H1 (cell line): ENCODE results near the gene LDLRAD1. TPM values are rescaled to one million over a fixed set of nuclear protein-coding genes. Genes with fewer than 3 reads are reported as not detected.

ENCODE experiments used
- CTCF ChIA-PET: fragments of 300-600 bp; sonication (Branson Sonifier 250); formaldehyde crosslinking; loops from one replicate; lab custom pipeline; 2021; ENCODE audit not compliant: partially characterized antibody; lab: Charles Lee
- POLR2A ChIA-PET: fragments of 300-600 bp; sonication (Branson Sonifier 250); formaldehyde crosslinking; loops from one replicate; lab custom pipeline; 2021; ENCODE audit warnings: inconsistent platforms; ENCODE audit not compliant: partially characterized antibody; lab: Charles Lee
- DNase-seq, 2 experiments: peaks; one replicate each; pipeline versions ENCODE4 v3.0.0 to v3.0.0-alpha.2; 2010 to 2022; ENCODE audit warnings: low spot score in 2 of 2, low read depth in 1 of 2, mixed read lengths in 1 of 2
- FAIRE-seq: peaks from 2 replicates; lab custom pipeline; 2011; peaks lifted over from hg19 to GRCh38; lab: Jason Lieb, UNC
- H2AFZ ChIP-seq: 2 replicates; pipeline ENCODE4 v1.8.1; 2012; ENCODE audit warnings: low read length, inconsistent platforms
- H2AK5ac ChIP-seq: 2 replicates; pipeline ENCODE4 v1.6.1; 2013; ENCODE audit warnings: low read depth, low read length
- H2BK120ac ChIP-seq: replicated peaks from 2 replicates; pipeline ENCODE3; 2013; ENCODE audit warnings: low read depth, low read length, inconsistent platforms
- H2BK12ac ChIP-seq: 2 replicates; pipeline ENCODE4 v1.6.1; 2013; ENCODE audit warnings: low read depth, low read length
- H2BK15ac ChIP-seq: 2 replicates; pipeline ENCODE4 v1.6.1; 2013; ENCODE audit warnings: low read length
- H2BK20ac ChIP-seq: 2 replicates; pipeline ENCODE4 v1.6.1; 2013; ENCODE audit warnings: low read length
- H2BK5ac ChIP-seq: 2 replicates; pipeline ENCODE4 v1.6.1; 2013; ENCODE audit warnings: low read depth, low read length
- H3K14ac ChIP-seq: 2 replicates; pipeline ENCODE4 v1.6.1; 2013; ENCODE audit warnings: inconsistent platforms; ENCODE audit not compliant: insufficient read length
- H3K18ac ChIP-seq: 2 replicates; pipeline ENCODE4 v1.6.1; 2013; ENCODE audit warnings: low read length; ENCODE audit errors: extremely low read depth
- H3K23ac ChIP-seq: 2 replicates; pipeline ENCODE4 v1.6.1; 2013; ENCODE audit warnings: inconsistent platforms; ENCODE audit not compliant: insufficient read length
- H3K23me2 ChIP-seq: 2 replicates; pipeline ENCODE4 v1.6.1; 2013; ENCODE audit warnings: low read depth, low read length
- H3K27ac ChIP-seq: 2 replicates; pipeline ENCODE4 v1.6.1; 2011; ENCODE audit warnings: low read depth, low read length, inconsistent platforms
- H3K27me3 ChIP-seq, 4 experiments: replicated peaks in 1 of 4; 1 replicate in 1 of 4; 2 replicates in 3 of 4; pipeline versions ENCODE4 v1.6.1 to v1.8.1; 2011 to 2013; ENCODE audit warnings: low read length in 3 of 4, mild to moderate bottlenecking in 3 of 4, inconsistent platforms in 2 of 4, mixed read lengths in 2 of 4, moderate library complexity in 1 of 4; ENCODE audit not compliant: control insufficient read depth in 3 of 4, insufficient read depth in 3 of 4; ENCODE audit errors: extremely low read depth in 1 of 4
- H3K36me3 ChIP-seq, 4 experiments: 2 replicates each; pipeline versions ENCODE4 v1.6.1 to v1.8.1; 2011 to 2013; ENCODE audit warnings: mild to moderate bottlenecking in 4 of 4, low read length in 3 of 4, moderate library complexity in 2 of 4, control low read depth in 1 of 4, inconsistent platforms in 1 of 4; ENCODE audit not compliant: insufficient read depth in 4 of 4, control insufficient read depth in 2 of 4
- H3K4ac ChIP-seq: replicated peaks from 2 replicates; pipeline ENCODE3; 2013; ENCODE audit warnings: low read length, low read depth, mixed read lengths, inconsistent platforms; ENCODE audit not compliant: insufficient read length
- H3K4me1 ChIP-seq, 4 experiments: replicated peaks in 1 of 4; 1 replicate in 1 of 4; 2 replicates in 3 of 4; pipeline versions ENCODE4 v1.6.1 to v1.8.1; 2011 to 2013; ENCODE audit warnings: low read length in 3 of 4, inconsistent platforms in 2 of 4, mixed read lengths in 1 of 4; ENCODE audit not compliant: insufficient read depth in 4 of 4, control insufficient read depth in 3 of 4
- H3K4me2 ChIP-seq, 2 experiments: 2 replicates each; pipeline versions ENCODE4 v1.6.1 to v1.8.1; 2011 to 2013; ENCODE audit warnings: low read depth in 2 of 2, low read length in 2 of 2, control low read depth in 1 of 2, inconsistent platforms in 1 of 2, mild to moderate bottlenecking in 1 of 2; ENCODE audit not compliant: insufficient read depth in 1 of 2
- H3K4me3 ChIP-seq, 4 experiments: fragments of 200-600, 300-600 bp in 1 of 4; sonication (generic), shearing (Covaris generic), sonication (Bioruptor Twin) in 1 of 4; 2 replicates each; pipeline versions ENCODE4 v1.5.1 to v1.8.1; 2011 to 2016; ENCODE audit warnings: low read length in 4 of 4, low read depth in 3 of 4, control low read depth in 2 of 4, inconsistent platforms in 2 of 4, mild to moderate bottlenecking in 2 of 4, mixed read lengths in 1 of 4, moderate library complexity in 1 of 4; ENCODE audit not compliant: insufficient read depth in 2 of 4; ENCODE audit errors: extremely low read depth in 1 of 4
- H3K56ac ChIP-seq: replicated peaks from 2 replicates; pipeline ENCODE3; 2013; ENCODE audit warnings: low read depth, mild to moderate bottlenecking, mixed read lengths, low read length, inconsistent platforms; ENCODE audit not compliant: insufficient read length
- H3K79me1 ChIP-seq: 2 replicates; pipeline ENCODE4 v1.6.1; 2013; ENCODE audit warnings: low read depth, low read length, control low read depth
- H3K79me2 ChIP-seq, 2 experiments: 2 replicates each; pipeline versions ENCODE4 v1.6.1 to v1.8.1; 2012 to 2013; ENCODE audit warnings: low read length in 2 of 2, mild to moderate bottlenecking in 2 of 2, inconsistent platforms in 1 of 2; ENCODE audit not compliant: insufficient read depth in 2 of 2, control insufficient read depth in 1 of 2
- H3K9ac ChIP-seq, 4 experiments: replicated peaks in 1 of 4; 1 replicate in 1 of 4; 2 replicates in 3 of 4; pipeline versions ENCODE4 v1.6.1 to v1.8.1; 2011 to 2013; ENCODE audit warnings: low read depth in 3 of 4, low read length in 3 of 4, control low read depth in 2 of 4, mild to moderate bottlenecking in 2 of 4, moderate library complexity in 2 of 4, inconsistent platforms in 1 of 4; ENCODE audit errors: extremely low read depth in 1 of 4
- H3K9me3 ChIP-seq, 2 experiments: 2 replicates each; pipeline versions ENCODE4 v1.6.1 to v1.8.1; 2012 to 2013; ENCODE audit warnings: mild to moderate bottlenecking in 2 of 2, moderate library complexity in 2 of 2, control low read depth in 1 of 2, inconsistent platforms in 1 of 2, low read depth in 1 of 2, low read length in 1 of 2, mixed read lengths in 1 of 2; ENCODE audit not compliant: insufficient read depth in 2 of 2
- H4K20me1 ChIP-seq, 2 experiments: replicated peaks in 1 of 2; 2 replicates each; pipeline versions ENCODE3 to v1.8.1; 2011 to 2013; ENCODE audit warnings: inconsistent platforms in 2 of 2, low read length in 2 of 2, mild to moderate bottlenecking in 1 of 2; ENCODE audit not compliant: insufficient read depth in 2 of 2, control insufficient read depth in 1 of 2
- H4K5ac ChIP-seq: 2 replicates; pipeline ENCODE4 v1.6.1; 2013; ENCODE audit warnings: low read length, low read depth, mixed read lengths, inconsistent platforms; ENCODE audit not compliant: insufficient read length
- H4K8ac ChIP-seq: 2 replicates; pipeline ENCODE4 v1.8.0; 2013; ENCODE audit warnings: mild to moderate bottlenecking, moderate library complexity, low read length, inconsistent platforms; ENCODE audit not compliant: insufficient read depth; ENCODE audit errors: extremely low read depth
- H4K91ac ChIP-seq: replicated peaks from 2 replicates; pipeline ENCODE3; 2013; ENCODE audit warnings: low read length, mixed read lengths, inconsistent platforms; ENCODE audit not compliant: insufficient read length
- BCL11A ChIP-seq, 2 experiments: IDR thresholded peaks; one replicate each; pipeline ENCODE4 v1.6.1; 2011; ENCODE audit warnings: low read depth in 2 of 2, low read length in 2 of 2, mild to moderate bottlenecking in 2 of 2
- CHD2 ChIP-seq: IDR thresholded peaks from 2 replicates; pipeline ENCODE4 v1.6.1; 2012; ENCODE audit warnings: low read length, improper control_type of control experiment
- CREB1 ChIP-seq: IDR thresholded peaks from 2 replicates; pipeline ENCODE4 v1.6.1; 2012; ENCODE audit warnings: inconsistent platforms
- CTBP2 ChIP-seq: IDR thresholded peaks from 2 replicates; pipeline ENCODE4 v1.7.0; 2011; ENCODE audit warnings: borderline replicate concordance, mild to moderate bottlenecking, moderate library complexity, mixed read lengths, low read length; ENCODE audit not compliant: insufficient read depth, insufficient read length
- EGR1 ChIP-seq: IDR thresholded peaks from 2 replicates; pipeline ENCODE4 v1.6.1; 2011; ENCODE audit warnings: low read depth, low read length, borderline replicate concordance
- EZH2 ChIP-seq: fragments of 200-600 bp; sonication (generic); IDR thresholded peaks from 2 replicates; pipeline ENCODE4 v1.7.1; 2012; ENCODE audit warnings: low read depth, mild to moderate bottlenecking, moderate library complexity, low read length, inconsistent platforms; ENCODE audit not compliant: severe bottlenecking
- HDAC6 ChIP-seq: IDR thresholded peaks from one replicate; pipeline ENCODE4 v1.7.1; 2012; ENCODE audit warnings: low read depth, mild to moderate bottlenecking, inconsistent platforms, low read length, moderate library complexity
- KDM5A ChIP-seq: fragments of 200-600 bp; IDR thresholded peaks from 2 replicates; pipeline ENCODE4 v1.7.1; 2012; ENCODE audit warnings: mild to moderate bottlenecking, low read length, inconsistent platforms, mixed read lengths
- NRF1 ChIP-seq: IDR thresholded peaks from 2 replicates; pipeline ENCODE4 v1.6.1; 2011; ENCODE audit warnings: mild to moderate bottlenecking, low read depth, low read length, improper control_type of control experiment
- SAP30 ChIP-seq: fragments of 300-600 bp; sonication (generic); IDR thresholded peaks from 2 replicates; pipeline ENCODE4 v1.7.1; 2012; ENCODE audit warnings: low read length, moderate library complexity, mild to moderate bottlenecking, inconsistent platforms; ENCODE audit not compliant: insufficient read depth, insufficient replicate concordance
- SRF ChIP-seq: IDR thresholded peaks from 2 replicates; pipeline ENCODE4 v1.6.1; 2011; ENCODE audit warnings: mild to moderate bottlenecking, low read depth, low read length, moderate library complexity
- WGBS, 2 experiments: shearing (Covaris generic) in 1 of 2; methylation state at CpG; one replicate each; pipeline versions ENCODE4 v1.1.6 to v1.1.7; 2013 to 2015; ENCODE audit warnings: low lambda C conversion rate in 2 of 2, mixed read lengths in 2 of 2, inconsistent platforms in 1 of 2, low coverage in 1 of 2, missing lambda C conversion rate in 1 of 2; ENCODE audit not compliant: insufficient replicate concordance in 2 of 2, insufficient coverage in 1 of 2, insufficient read length in 1 of 2; ENCODE audit errors: extremely low coverage in 1 of 2, missing lambda C conversion rate in 1 of 2; 5-methylcytosine and 5-hydroxymethylcytosine counted together
- polyA plus RNA-seq, 7 experiments: library from polyadenylated mRNA; depleted of rRNA in 3 of 7; stranded (reverse) in 5 of 7; unstranded in 2 of 7; fragments of >200 nt in 5 of 7; fragments of 200-250 nt in 2 of 7; gene quantifications; 1 replicate in 5 of 7; 2 replicates in 1 of 7; 4 replicates in 1 of 7; pipeline versions ENCODE4 v1.2.1 to v1.2.3, GENCODE V29; 2011 to 2013; ENCODE audit warnings: missing spikeins in 2 of 7, mixed read lengths in 2 of 7
- total RNA-seq: library from RNA; stranded (reverse); fragmentation: NEBNext Ultra II Directional; extraction: Animal tissue kit (Norgen Biotek cat#: 25700); gene quantifications from 2 replicates; pipeline ENCODE4 v1.2.1, GENCODE V29; 2021
- TF ChIP-seq, protein P1 (sequence below): IDR thresholded peaks from 2 replicates; pipeline ENCODE4 v1.6.1; 2012; ENCODE audit warnings: low read length, inconsistent platforms

Gene LDLRAD1
- total and polyA plus RNA-seq, 2 of the 8 experiments (the other 6 are each of a cell fraction or from before 2014, with no cell fraction given), result not detected

- no peaks in the 10 kb centered on the region for H3K27me3 ChIP-seq
- H4K20me1 ChIP-seq, result no peaks in the 10 kb centered on the region
- H3K9me3 ChIP-seq, result no peaks in the 10 kb centered on the region
- H3K27ac ChIP-seq, result no peak overlapping the region
- H2BK5ac ChIP-seq, result no peak overlapping the region
- no peak overlapping the region for H3K14ac ChIP-seq
- no peak overlapping the region for H2BK120ac ChIP-seq
- no peak overlapping the region for H3K4me3 ChIP-seq
- H4K5ac ChIP-seq, result no peak overlapping the region
- no peak overlapping the region for H2AK5ac ChIP-seq
- no peak for FAIRE-seq
- H3K36me3 ChIP-seq, result no peaks in the 10 kb centered on the region
- ChIA-PET POLR2A (no interaction called here), CTCF (interaction anchor here (0.7 to 1.3 kb wide), 5 partner anchors 14 to 55 kb away, joined by 3 to 5 read pairs (median 3); no protein-coding TSS in a partner anchor)
- no peak overlapping the region for H2BK15ac ChIP-seq
- no peak overlapping the region for H3K9ac ChIP-seq
- H3K18ac ChIP-seq, result no peak overlapping the region
- no peaks in the 10 kb centered on the region for H3K23me2 ChIP-seq
- peaks cover 0 to 3% (median 0%) of the 10 kb centered on the region in 4 experiments; a peak in 1 of 7 replicates for H3K4me1 ChIP-seq
- 89% methylated on average over 14 of the region's 17 CpGs; no CpG with 5 or more reads in 1 of the 2 experiments for WGBS, 2 experiments
- no peak overlapping the region for H3K56ac ChIP-seq
- no peak overlapping the region for H3K4me2 ChIP-seq
- no peaks in the 10 kb centered on the region for H3K79me1 ChIP-seq
- no peak overlapping the region for H3K23ac ChIP-seq
- H3K79me2 ChIP-seq, result no peaks in the 10 kb centered on the region
- no peak overlapping the region for H2BK20ac ChIP-seq
- no peak overlapping the region for H2BK12ac ChIP-seq
- no peak overlapping the region for H3K4ac ChIP-seq
- H4K91ac ChIP-seq, result no peak overlapping the region
- H4K8ac ChIP-seq, result peak overlapping the region; percentile 19; the same call in 1 of the 2 replicates
- DNase-seq, result peak in 1 of 2 experiments; percentile 48
- no peak overlapping the region for H2AFZ ChIP-seq
- TF ChIP-seq CHD2, result no peak
- TF ChIP-seq EGR1, result no peak
- TF ChIP-seq, protein P1, sequence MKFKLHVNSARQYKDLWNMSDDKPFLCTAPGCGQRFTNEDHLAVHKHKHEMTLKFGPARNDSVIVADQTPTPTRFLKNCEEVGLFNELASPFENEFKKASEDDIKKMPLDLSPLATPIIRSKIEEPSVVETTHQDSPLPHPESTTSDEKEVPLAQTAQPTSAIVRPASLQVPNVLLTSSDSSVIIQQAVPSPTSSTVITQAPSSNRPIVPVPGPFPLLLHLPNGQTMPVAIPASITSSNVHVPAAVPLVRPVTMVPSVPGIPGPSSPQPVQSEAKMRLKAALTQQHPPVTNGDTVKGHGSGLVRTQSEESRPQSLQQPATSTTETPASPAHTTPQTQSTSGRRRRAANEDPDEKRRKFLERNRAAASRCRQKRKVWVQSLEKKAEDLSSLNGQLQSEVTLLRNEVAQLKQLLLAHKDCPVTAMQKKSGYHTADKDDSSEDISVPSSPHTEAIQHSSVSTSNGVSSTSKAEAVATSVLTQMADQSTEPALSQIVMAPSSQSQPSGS, result no peak
- TF ChIP-seq BCL11A (IDR thresholded peaks at IDR 0.05; ENCODE audit: low read depth in 2 of 2, low read length in 2 of 2), result no peak
- no peak for TF ChIP-seq SRF
- TF ChIP-seq SAP30, result no peak
- TF ChIP-seq CREB1, result no peak
- no peak for TF ChIP-seq KDM5A
- no peak for TF ChIP-seq HDAC6
- TF ChIP-seq NRF1, result no peak
- TF ChIP-seq EZH2, result no peak
- no peak for TF ChIP-seq CTBP2
Measured at GRCh38 chr1:54014009-54014629, 3.9 kb downstream of the LDLRAD1 start.
